Neural progenitor cell (in vitro differentiated cells): Measurements from ENCODE around the gene SPEM1.

ENCODE experiments used
- EZH2 ChIP-seq: fragments of 200-600 bp; sonication (generic); IDR thresholded peaks from 2 replicates; pipeline ENCODE4 v1.6.1; 2017; ENCODE audit warnings: antibody characterized with exemption, mild to moderate bottlenecking, moderate library complexity
- EZH2phosphoT487 ChIP-seq: fragments of 200-600 bp; sonication (generic); IDR thresholded peaks from 2 replicates; pipeline ENCODE4 v1.6.1; 2017; ENCODE audit warnings: antibody characterized with exemption
- TF ChIP-seq, protein P1 (sequence below): fragments of 200-600 bp; sonication (generic); IDR thresholded peaks from 2 replicates; pipeline ENCODE4 v1.5.1; 2017; ENCODE audit warnings: antibody characterized with exemption, mild to moderate bottlenecking

DNA sequence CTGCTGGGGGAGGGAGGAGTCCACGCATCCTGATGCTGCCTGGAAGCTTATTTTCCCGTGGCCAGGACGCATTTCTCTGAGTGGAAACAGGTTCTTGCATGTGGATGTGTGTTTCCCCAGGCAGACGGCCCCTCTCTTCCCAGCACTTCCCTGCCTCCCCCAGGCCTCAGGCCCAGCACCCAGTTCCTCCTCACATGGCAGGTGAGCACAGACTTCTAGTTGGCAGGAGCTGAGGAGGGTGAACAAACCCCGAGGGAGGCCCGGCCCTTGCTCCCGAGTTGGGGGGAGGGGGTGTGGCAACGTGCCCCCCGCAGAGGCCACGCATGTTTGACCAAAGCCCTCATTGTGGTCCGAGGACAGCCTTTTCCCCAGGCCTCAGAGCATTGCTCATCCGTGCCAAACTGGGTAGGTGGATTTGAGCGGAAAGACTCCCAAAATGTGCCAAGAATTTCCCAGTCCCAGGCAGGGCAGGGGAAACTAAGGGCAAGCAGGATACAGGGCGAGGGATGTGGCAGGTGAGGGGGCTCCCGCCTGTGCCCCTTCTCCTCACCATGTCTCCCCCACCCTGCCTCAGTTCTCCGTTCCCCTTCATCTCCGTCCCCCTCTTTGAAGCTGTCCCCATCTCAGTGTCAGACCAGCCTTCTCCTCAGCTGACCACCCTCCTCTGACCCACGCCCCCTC lies 1.5 kb upstream of the SPEM1 start:
- TF ChIP-seq EZH2 (no peak), EZH2phosphoT487 (no peak)
- TF ChIP-seq, protein P1, sequence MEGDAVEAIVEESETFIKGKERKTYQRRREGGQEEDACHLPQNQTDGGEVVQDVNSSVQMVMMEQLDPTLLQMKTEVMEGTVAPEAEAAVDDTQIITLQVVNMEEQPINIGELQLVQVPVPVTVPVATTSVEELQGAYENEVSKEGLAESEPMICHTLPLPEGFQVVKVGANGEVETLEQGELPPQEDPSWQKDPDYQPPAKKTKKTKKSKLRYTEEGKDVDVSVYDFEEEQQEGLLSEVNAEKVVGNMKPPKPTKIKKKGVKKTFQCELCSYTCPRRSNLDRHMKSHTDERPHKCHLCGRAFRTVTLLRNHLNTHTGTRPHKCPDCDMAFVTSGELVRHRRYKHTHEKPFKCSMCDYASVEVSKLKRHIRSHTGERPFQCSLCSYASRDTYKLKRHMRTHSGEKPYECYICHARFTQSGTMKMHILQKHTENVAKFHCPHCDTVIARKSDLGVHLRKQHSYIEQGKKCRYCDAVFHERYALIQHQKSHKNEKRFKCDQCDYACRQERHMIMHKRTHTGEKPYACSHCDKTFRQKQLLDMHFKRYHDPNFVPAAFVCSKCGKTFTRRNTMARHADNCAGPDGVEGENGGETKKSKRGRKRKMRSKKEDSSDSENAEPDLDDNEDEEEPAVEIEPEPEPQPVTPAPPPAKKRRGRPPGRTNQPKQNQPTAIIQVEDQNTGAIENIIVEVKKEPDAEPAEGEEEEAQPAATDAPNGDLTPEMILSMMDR: no peak
